SK-N-SH (cell line): Measurements from ENCODE around the gene VWA5B1. TPM values are rescaled to one million over a fixed set of nuclear protein-coding genes. Genes with fewer than 3 reads are reported as not detected.

Source experiments
- CTCF ChIA-PET: fragments of 300-600, 350-600 bp; formaldehyde crosslinking; extraction: SDS; loops from one replicate; lab custom pipeline; 2021; lab: Yijun Ruan, JAX
- POLR2A ChIA-PET: fragments of 350-600 bp; sonication (Branson Sonifier 250); formaldehyde crosslinking; extraction: SDS; loops from one replicate; lab custom pipeline; 2020; ENCODE audit warnings: antibody characterized with exemption, inconsistent platforms; lab: Yijun Ruan, JAX
- DNase-seq: peaks from one replicate; pipeline ENCODE4 v3.0.0; 2012
- H2AFZ ChIP-seq: fragments of 200-600 bp; sonication (generic); 2 replicates; pipeline ENCODE4 v1.8.1; 2016; ENCODE audit warnings: antibody characterized with exemption, mild to moderate bottlenecking, low read depth
- H3F3A ChIP-seq: fragments of 200-600 bp; sonication (generic); replicated peaks from 2 replicates; pipeline ENCODE3; 2016; ENCODE audit warnings: antibody characterized with exemption, mild to moderate bottlenecking; ENCODE audit not compliant: insufficient read depth
- H3K27ac ChIP-seq, 2 experiments: fragments of 200-500 bp in 1 of 2; fragments of 200-600 bp in 1 of 2; sonication (Bioruptor generic) in 1 of 2; sonication (generic), shearing (Covaris generic) in 1 of 2; 2 replicates each; pipeline versions ENCODE4 v1.5.1 to v1.6.1; 2014 to 2016; ENCODE audit warnings: low read depth in 2 of 2, inconsistent platforms in 1 of 2, low read length in 1 of 2, mild to moderate bottlenecking in 1 of 2, mixed read lengths in 1 of 2
- H3K27me3 ChIP-seq: fragments of 200-600 bp; sonication (generic), shearing (Covaris generic); 2 replicates; pipeline ENCODE4 v1.6.1; 2016; ENCODE audit warnings: mixed run types; ENCODE audit not compliant: insufficient read depth
- H3K36me3 ChIP-seq, 2 experiments: fragments of 200-500 bp in 1 of 2; fragments of 200-600 bp in 1 of 2; sonication (Bioruptor generic) in 1 of 2; sonication (generic) in 1 of 2; replicated peaks in 1 of 2; 2 replicates each; pipeline versions ENCODE3 to v1.5.1; 2014 to 2016; ENCODE audit warnings: low read length in 1 of 2, mild to moderate bottlenecking in 1 of 2; ENCODE audit not compliant: insufficient read depth in 2 of 2, control insufficient read depth in 1 of 2
- H3K4me1 ChIP-seq, 2 experiments: fragments of 200-500 bp in 1 of 2; fragments of 200-600 bp in 1 of 2; sonication (Bioruptor generic) in 1 of 2; sonication (generic), shearing (Covaris generic) in 1 of 2; 2 replicates each; pipeline versions ENCODE4 v1.5.1 to v1.6.1; 2014 to 2016; ENCODE audit warnings: low read depth in 1 of 2, low read length in 1 of 2, mixed run types in 1 of 2; ENCODE audit not compliant: insufficient read depth in 2 of 2, control insufficient read depth in 1 of 2
- H3K4me2 ChIP-seq: fragments of 200-600 bp; sonication (generic), shearing (Covaris generic); 2 replicates; pipeline ENCODE4 v1.6.1; 2017; ENCODE audit warnings: mixed run types
- H3K4me3 ChIP-seq, 2 experiments: fragments of 200-500 bp in 1 of 2; fragments of 200-600 bp in 1 of 2; sonication (Bioruptor generic) in 1 of 2; sonication (generic), shearing (Covaris generic) in 1 of 2; 2 replicates each; pipeline versions ENCODE4 v1.5.1 to v1.8.1; 2014 to 2016; ENCODE audit warnings: low read depth in 2 of 2, inconsistent platforms in 1 of 2, low read length in 1 of 2, mild to moderate bottlenecking in 1 of 2, mixed read lengths in 1 of 2, moderate library complexity in 1 of 2
- H3K79me2 ChIP-seq: fragments of 200-600 bp; sonication (generic); 2 replicates; pipeline ENCODE4 v1.8.1; 2017; ENCODE audit warnings: mild to moderate bottlenecking; ENCODE audit not compliant: insufficient read depth
- H3K9ac ChIP-seq: fragments of 200-600 bp; sonication (generic); 2 replicates; pipeline ENCODE4 v1.6.1; 2017; ENCODE audit warnings: mixed run types
- H3K9me2 ChIP-seq: fragments of 200-600 bp; sonication (generic); 2 replicates; pipeline ENCODE4 v1.6.1; 2017; ENCODE audit warnings: mixed run types
- H3K9me3 ChIP-seq: fragments of 200-600 bp; sonication (generic); 2 replicates; pipeline ENCODE4 v1.6.1; 2017; ENCODE audit warnings: mixed run types, mild to moderate bottlenecking, moderate library complexity
- H4K20me1 ChIP-seq: fragments of 200-600 bp; sonication (generic); 2 replicates; pipeline ENCODE4 v1.6.1; 2017; ENCODE audit warnings: mild to moderate bottlenecking, mixed run types; ENCODE audit not compliant: insufficient read depth
- CHD2 ChIP-seq: fragments of 150-350 bp; IDR thresholded peaks from 2 replicates; pipeline ENCODE4 v1.6.1; 2018; ENCODE audit warnings: low read length; ENCODE audit not compliant: partially characterized antibody
- ELF1 ChIP-seq: IDR thresholded peaks from 2 replicates; pipeline ENCODE4 v1.4.0; 2012
- EZH2phosphoT487 ChIP-seq: fragments of 200-600 bp; sonication (generic); IDR thresholded peaks from 2 replicates; pipeline ENCODE4 v1.6.1; 2017; ENCODE audit warnings: low read depth, mixed run types, mild to moderate bottlenecking, antibody characterized with exemption, moderate library complexity, borderline replicate concordance
- FOSL2 ChIP-seq: IDR thresholded peaks from 2 replicates; pipeline ENCODE4 v1.4.0; 2012; ENCODE audit warnings: low read depth, mild to moderate bottlenecking, moderate library complexity, borderline replicate concordance
- FOXJ3 ChIP-seq: sonication (generic); formaldehyde crosslinking; IDR thresholded peaks from 2 replicates; pipeline ENCODE4 v1.5.1; 2020; ENCODE audit warnings: mild to moderate bottlenecking, missing genetic modification reagents
- GABPA ChIP-seq: IDR thresholded peaks from 2 replicates; pipeline ENCODE4 v1.4.0; 2012; ENCODE audit warnings: low read depth, mild to moderate bottlenecking
- GATA2 ChIP-seq: sonication (generic); formaldehyde crosslinking; IDR thresholded peaks from 2 replicates; pipeline ENCODE4 v1.5.0; 2020; ENCODE audit warnings: mild to moderate bottlenecking, missing genetic modification reagents
- JUND ChIP-seq: IDR thresholded peaks from 2 replicates; pipeline ENCODE4 v1.4.0; 2012
- MXI1 ChIP-seq: IDR thresholded peaks from 2 replicates; pipeline ENCODE4 v1.6.1; 2012; ENCODE audit warnings: mild to moderate bottlenecking, low read depth, low read length, improper control_type of control experiment
- NFIC ChIP-seq: IDR thresholded peaks from 2 replicates; pipeline ENCODE4 v1.4.0; 2012; ENCODE audit warnings: borderline replicate concordance
- TAF1 ChIP-seq: IDR thresholded peaks from 2 replicates; pipeline ENCODE4 v1.6.1; 2012; ENCODE audit warnings: low read depth, mild to moderate bottlenecking, low read length, moderate library complexity, borderline replicate concordance
- TCF12 ChIP-seq: IDR thresholded peaks from 2 replicates; pipeline ENCODE4 v1.4.0; 2012
- TEAD4 ChIP-seq: IDR thresholded peaks from 2 replicates; pipeline ENCODE4 v1.4.0; 2012; ENCODE audit warnings: mild to moderate bottlenecking, borderline replicate concordance; ENCODE audit not compliant: insufficient read depth
- YY1 ChIP-seq: IDR thresholded peaks from 2 replicates; pipeline ENCODE4 v1.4.0; 2012; ENCODE audit warnings: low read depth, mild to moderate bottlenecking
- WGBS: methylation state at CpG from one replicate; pipeline ENCODE4 v1.1.6; 2017; ENCODE audit warnings: low lambda C conversion rate; 5-methylcytosine and 5-hydroxymethylcytosine counted together
- polyA plus RNA-seq, 3 experiments: library from polyadenylated mRNA; depleted of rRNA; stranded (reverse); fragments of >200 nt; gene quantifications; 2 replicates each; pipeline ENCODE4 v1.2.3, GENCODE V29; 2012
- TF ChIP-seq, protein P1 (sequence below): IDR thresholded peaks from 2 replicates; pipeline ENCODE4 v1.4.0; 2012; ENCODE audit warnings: low read depth
- TF ChIP-seq, protein P2 (sequence below): fragments of 200-600 bp; sonication (generic); IDR thresholded peaks from 2 replicates; pipeline ENCODE4 v1.6.1; 2017; ENCODE audit warnings: antibody characterized with exemption, mild to moderate bottlenecking, moderate library complexity
- TF ChIP-seq, protein P3 (sequence below): fragments of 150-350 bp; IDR thresholded peaks from 2 replicates; pipeline ENCODE4 v1.6.1; 2017; ENCODE audit warnings: antibody characterized with exemption, low read length, low read depth, borderline replicate concordance
- TF ChIP-seq, protein P4 (sequence below): IDR thresholded peaks from 2 replicates; pipeline ENCODE4 v1.4.0; 2012; ENCODE audit warnings: low read depth, borderline replicate concordance

The VWA5B1 gene
- polyA plus RNA-seq, 1 of the 3 experiments (the other 2 are of a cell fraction), result not detected

DNA sequence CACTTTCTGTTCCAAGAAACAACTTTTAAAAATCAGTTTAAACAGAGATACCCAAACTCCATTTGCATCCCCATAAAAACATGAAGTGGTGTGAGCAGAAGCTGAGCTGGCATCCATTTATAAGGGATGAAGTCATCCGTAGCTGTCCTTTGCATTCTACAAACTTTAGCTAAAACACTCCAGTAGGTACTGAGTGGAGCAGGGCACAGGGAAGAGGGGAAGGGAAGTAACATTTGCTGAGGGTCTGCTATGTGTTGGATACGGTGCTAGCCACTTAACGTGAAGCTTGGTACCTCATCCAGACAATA is 32.9 kb downstream of the VWA5B1 start:
- Histone ChIP-seq H3K27ac (no peak overlapping the region), H3K36me3 (no peaks in the 10 kb centered on the region), H3K4me2 (no peak overlapping the region), H3K27me3 (peaks cover 5% of the 10 kb centered on the region; the same call in 1 of the 2 replicates), H4K20me1 (no peaks in the 10 kb centered on the region), H3K4me1 (peaks cover 0 to 41% of the 10 kb centered on the region in 2 experiments; a peak in 2 of 4 replicates), H3K9me3 (no peaks in the 10 kb centered on the region), H3K4me3 (no peak overlapping the region), H3K79me2 (no peaks in the 10 kb centered on the region), H3F3A (no peaks in the 10 kb centered on the region), H2AFZ (no peak overlapping the region), H3K9me2 (no peaks in the 10 kb centered on the region), H3K9ac (no peak overlapping the region)
- 37% methylated on average over 3 of the region's 3 CpGs for WGBS
- ChIA-PET POLR2A (no interaction called here), CTCF (interaction anchor here (0.8 to 3.5 kb wide), 5 partner anchors 38 to 167 kb away, joined by 3 to 12 read pairs (median 4); no protein-coding TSS in a partner anchor)
- no peak for TF ChIP-seq NFIC
- TF ChIP-seq MXI1, result no peak
- TF ChIP-seq FOSL2, result no peak
- TF ChIP-seq JUND, result no peak
- no peak for TF ChIP-seq TAF1
- TF ChIP-seq CHD2, result no peak
- TF ChIP-seq, protein P1, sequence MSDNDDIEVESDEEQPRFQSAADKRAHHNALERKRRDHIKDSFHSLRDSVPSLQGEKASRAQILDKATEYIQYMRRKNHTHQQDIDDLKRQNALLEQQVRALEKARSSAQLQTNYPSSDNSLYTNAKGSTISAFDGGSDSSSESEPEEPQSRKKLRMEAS, result no peak
- TF ChIP-seq FOXJ3 (CRISPR knock-in tag), result no peak
- TF ChIP-seq, protein P2, sequence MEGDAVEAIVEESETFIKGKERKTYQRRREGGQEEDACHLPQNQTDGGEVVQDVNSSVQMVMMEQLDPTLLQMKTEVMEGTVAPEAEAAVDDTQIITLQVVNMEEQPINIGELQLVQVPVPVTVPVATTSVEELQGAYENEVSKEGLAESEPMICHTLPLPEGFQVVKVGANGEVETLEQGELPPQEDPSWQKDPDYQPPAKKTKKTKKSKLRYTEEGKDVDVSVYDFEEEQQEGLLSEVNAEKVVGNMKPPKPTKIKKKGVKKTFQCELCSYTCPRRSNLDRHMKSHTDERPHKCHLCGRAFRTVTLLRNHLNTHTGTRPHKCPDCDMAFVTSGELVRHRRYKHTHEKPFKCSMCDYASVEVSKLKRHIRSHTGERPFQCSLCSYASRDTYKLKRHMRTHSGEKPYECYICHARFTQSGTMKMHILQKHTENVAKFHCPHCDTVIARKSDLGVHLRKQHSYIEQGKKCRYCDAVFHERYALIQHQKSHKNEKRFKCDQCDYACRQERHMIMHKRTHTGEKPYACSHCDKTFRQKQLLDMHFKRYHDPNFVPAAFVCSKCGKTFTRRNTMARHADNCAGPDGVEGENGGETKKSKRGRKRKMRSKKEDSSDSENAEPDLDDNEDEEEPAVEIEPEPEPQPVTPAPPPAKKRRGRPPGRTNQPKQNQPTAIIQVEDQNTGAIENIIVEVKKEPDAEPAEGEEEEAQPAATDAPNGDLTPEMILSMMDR, result no peak
- TF ChIP-seq, protein P3, sequence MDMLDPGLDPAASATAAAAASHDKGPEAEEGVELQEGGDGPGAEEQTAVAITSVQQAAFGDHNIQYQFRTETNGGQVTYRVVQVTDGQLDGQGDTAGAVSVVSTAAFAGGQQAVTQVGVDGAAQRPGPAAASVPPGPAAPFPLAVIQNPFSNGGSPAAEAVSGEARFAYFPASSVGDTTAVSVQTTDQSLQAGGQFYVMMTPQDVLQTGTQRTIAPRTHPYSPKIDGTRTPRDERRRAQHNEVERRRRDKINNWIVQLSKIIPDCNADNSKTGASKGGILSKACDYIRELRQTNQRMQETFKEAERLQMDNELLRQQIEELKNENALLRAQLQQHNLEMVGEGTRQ, result no peak
- TF ChIP-seq EZH2phosphoT487, result no peak
- TF ChIP-seq GABPA, result no peak
- no peak for TF ChIP-seq YY1
- TF ChIP-seq TEAD4, result no peak
- no peak for TF ChIP-seq GATA2
- TF ChIP-seq, protein P4, sequence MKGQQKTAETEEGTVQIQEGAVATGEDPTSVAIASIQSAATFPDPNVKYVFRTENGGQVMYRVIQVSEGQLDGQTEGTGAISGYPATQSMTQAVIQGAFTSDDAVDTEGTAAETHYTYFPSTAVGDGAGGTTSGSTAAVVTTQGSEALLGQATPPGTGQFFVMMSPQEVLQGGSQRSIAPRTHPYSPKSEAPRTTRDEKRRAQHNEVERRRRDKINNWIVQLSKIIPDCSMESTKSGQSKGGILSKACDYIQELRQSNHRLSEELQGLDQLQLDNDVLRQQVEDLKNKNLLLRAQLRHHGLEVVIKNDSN, result no peak
- TF ChIP-seq TCF12, result no peak
- no peak for TF ChIP-seq ELF1
- DNase-seq, result no peak
